Measurements from ENCODE around the gene GPR137. TPM values are rescaled to one million over a fixed set of nuclear protein-coding genes. Genes with fewer than 3 reads are reported as not detected.

GPR137 gene
- total RNA-seq, 1 experiment from 2014 or later = 51.8 TPM

- TF ChIP-seq HMGXB4 (CRISPR knock-in tag; IDR thresholded peaks at IDR 0.05) (0 out of 2 replicates have a peak, but pooled peaks have one; percentile 18), FOXP4 (CRISPR knock-in tag; IDR thresholded peaks at IDR 0.05) (no peak)
- Mint-ChIP-seq H3K9me3 (no peaks in the 10 kb centered on the region), H3K27me3 (ENCODE audit: low read depth) (no peaks in the 10 kb centered on the region), H3K27ac (peak overlapping the region; percentile 93), H3K36me3 (peaks cover 8% of the 10 kb centered on the region), H3K4me1 (peaks cover 44% of the 10 kb centered on the region), H3K4me3 (peak overlapping the region; percentile 88)
- ChIA-PET CTCF (interaction anchor here (0.8 to 5.3 kb wide), 11 partner anchors 13 to 457 kb away, joined by 3 to 75 read pairs (median 7); partner anchors contain the start of genes CATSPERZ, ESRRA, FERMT3 and STIP1), POLR2A (interaction anchor here (1.0 to 1.5 kb wide), 5 partner anchors 20 to 329 kb away, joined by 3 to 6 read pairs (median 4); partner anchors contain the start of genes NUDT22 and TRPT1)
- DNase-seq (ENCODE audit: low spot score) (no peak), ATAC-seq (no peak)
Observed at GRCh38 chr11:64247729-64248531, 37.7 kb upstream of the GPR137 start.

- H3K27me3 Mint-ChIP-seq (ENCODE audit: low read depth) = no peaks in the 10 kb centered on the region
- H3K9me3 Mint-ChIP-seq = no peaks in the 10 kb centered on the region
- POLR2A ChIA-PET = interaction anchor here (0.6 to 1.0 kb wide), 3 partner anchors 19 to 259 kb away, joined by 4 to 7 read pairs (median 6); no protein-coding TSS in a partner anchor
- ATAC-seq = peak; percentile 35
- CTCF ChIA-PET = interaction anchor here (0.5 to 5.3 kb wide), 12 partner anchors 13 to 456 kb away, joined by 3 to 75 read pairs (median 6); partner anchors contain the start of genes CATSPERZ, FERMT3, STIP1 and VEGFB
- H3K4me1 Mint-ChIP-seq = peaks cover 45% of the 10 kb centered on the region
- peak; percentile 62 for DNase-seq (ENCODE audit: low spot score)
- peak overlapping the region; percentile 88 for H3K4me3 Mint-ChIP-seq
- peak overlapping the region; percentile 97 for H3K27ac Mint-ChIP-seq
- H3K36me3 Mint-ChIP-seq = peaks cover 4% of the 10 kb centered on the region; the same call in 1 of the 2 replicates
- TF ChIP-seq ETV6 (CRISPR knock-in tag; IDR thresholded peaks at IDR 0.05) = 0 out of 2 replicates have a peak, but pooled peaks have one; percentile 27
- 0 out of 2 replicates have a peak, but pooled peaks have one; percentile 43 for TF ChIP-seq ZNF121 (CRISPR knock-in tag; IDR thresholded peaks at IDR 0.05)
- TF ChIP-seq ATF6 (CRISPR knock-in tag; IDR thresholded peaks at IDR 0.05) = no peak
Observed at GRCh38 chr11:64248578-64248977, 37.1 kb upstream of the GPR137 start.

- H3K27ac Mint-ChIP-seq = peak overlapping the region; percentile 97
- no peaks in the 10 kb centered on the region for H3K27me3 Mint-ChIP-seq (ENCODE audit: low read depth)
- H3K4me3 Mint-ChIP-seq = peak overlapping the region; percentile 88
- no peaks in the 10 kb centered on the region for H3K36me3 Mint-ChIP-seq
- DNase-seq (ENCODE audit: low spot score) (no peak), ATAC-seq (no peak)
- H3K9me3 Mint-ChIP-seq = no peaks in the 10 kb centered on the region
- peaks cover 45% of the 10 kb centered on the region for H3K4me1 Mint-ChIP-seq
- POLR2A ChIA-PET = interaction anchor here (0.6 to 3.7 kb wide), 5 partner anchors 8 to 260 kb away, joined by 4 to 25 read pairs (median 7); partner anchors contain the start of gene FKBP2
- CTCF ChIA-PET = interaction anchor here (0.5 to 5.3 kb wide), 16 partner anchors 7 to 271 kb away, joined by 3 to 75 read pairs (median 20); partner anchors contain the start of genes CATSPERZ, DNAJC4, ESRRA and FERMT3
- TF ChIP-seq MXD4 (CRISPR knock-in tag; IDR thresholded peaks at IDR 0.05; ENCODE audit: borderline replicate concordance) = no peak
- TF ChIP-seq HMGA2 (CRISPR knock-in tag; IDR thresholded peaks at IDR 0.05) = no peak
- TF ChIP-seq IRF2 (CRISPR knock-in tag; IDR thresholded peaks at IDR 0.05; ENCODE audit: borderline replicate concordance, low read depth) = no peak
- no peak for TF ChIP-seq NR2C2 (CRISPR knock-in tag; IDR thresholded peaks at IDR 0.05)
- no peak for TF ChIP-seq STAT6 (CRISPR knock-in tag; conservative IDR thresholded peaks at IDR 0.05; ENCODE audit: low read depth)
- TF ChIP-seq FOXP1 (CRISPR knock-in tag; IDR thresholded peaks at IDR 0.05; ENCODE audit: borderline replicate concordance) = no peak
- TF ChIP-seq ZBTB21 (CRISPR knock-in tag; IDR thresholded peaks at IDR 0.05; ENCODE audit: borderline replicate concordance) = no peak
- no peak for TF ChIP-seq FOXK1 (CRISPR knock-in tag; IDR thresholded peaks at IDR 0.05)
- no peak for TF ChIP-seq GABPB1 (CRISPR knock-in tag; IDR thresholded peaks at IDR 0.05)
- TF ChIP-seq ZNF416 (CRISPR knock-in tag; IDR thresholded peaks at IDR 0.05) = no peak
- TF ChIP-seq, protein P1, sequence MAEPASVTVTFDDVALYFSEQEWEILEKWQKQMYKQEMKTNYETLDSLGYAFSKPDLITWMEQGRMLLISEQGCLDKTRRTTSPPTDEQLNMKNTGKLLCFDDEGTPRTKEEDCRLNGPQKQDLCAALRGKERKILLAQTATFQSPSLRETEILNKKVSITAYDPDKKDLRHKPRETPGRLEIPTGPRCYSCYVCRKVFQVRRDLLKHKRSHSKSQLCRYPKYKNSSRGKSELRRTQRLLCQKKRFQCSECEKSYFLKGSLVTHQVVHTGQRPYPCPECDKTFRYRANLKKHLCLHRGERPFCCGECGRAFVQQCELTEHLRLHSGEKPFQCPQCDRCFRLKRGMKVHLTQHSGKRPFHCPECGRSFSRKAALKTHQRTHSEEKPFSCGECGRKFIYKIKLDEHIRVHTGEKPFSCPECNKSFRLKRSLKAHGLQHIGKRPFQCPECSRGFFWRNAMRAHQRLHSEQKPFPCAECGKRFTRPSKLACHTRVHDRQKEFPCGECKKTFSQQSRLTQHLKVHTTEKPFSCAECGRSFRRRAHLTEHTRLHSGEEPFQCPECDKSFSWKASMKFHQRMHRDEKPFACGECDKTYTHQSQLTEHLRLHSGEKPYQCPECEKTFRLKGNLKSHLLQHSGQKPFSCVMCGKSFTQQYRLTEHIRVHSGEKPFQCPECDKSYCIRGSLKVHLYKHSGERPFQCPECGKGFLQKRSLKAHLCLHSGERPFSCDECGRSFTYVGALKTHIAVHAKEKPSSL (CRISPR knock-in tag; conservative IDR thresholded peaks at IDR 0.05) = no peak
- no peak for TF ChIP-seq ATF1 (CRISPR knock-in tag; IDR thresholded peaks at IDR 0.05)
- TF ChIP-seq SMAD4 (CRISPR knock-in tag; IDR thresholded peaks at IDR 0.05) = no peak
- TF ChIP-seq RORB (CRISPR knock-in tag; IDR thresholded peaks at IDR 0.05) = no peak
Observed at GRCh38 chr11:64249038-64249437, 36.6 kb upstream of the GPR137 start.
